H1 (cell line): Measurements from ENCODE around the gene RBM27. TPM values are rescaled to one million over a fixed set of nuclear protein-coding genes. Genes with fewer than 3 reads are reported as not detected.

Experiments used
- CTCF ChIA-PET: fragments of 300-600 bp; sonication (Branson Sonifier 250); formaldehyde crosslinking; loops from one replicate; lab custom pipeline; 2021; ENCODE audit not compliant: partially characterized antibody; lab: Charles Lee
- POLR2A ChIA-PET: fragments of 300-600 bp; sonication (Branson Sonifier 250); formaldehyde crosslinking; loops from one replicate; lab custom pipeline; 2021; ENCODE audit warnings: inconsistent platforms; ENCODE audit not compliant: partially characterized antibody; lab: Charles Lee
- DNase-seq, 2 experiments: peaks; one replicate each; pipeline versions ENCODE4 v3.0.0 to v3.0.0-alpha.2; 2010 to 2022; ENCODE audit warnings: low spot score in 2 of 2, low read depth in 1 of 2, mixed read lengths in 1 of 2
- FAIRE-seq: peaks from 2 replicates; lab custom pipeline; 2011; peaks lifted over from hg19 to GRCh38; lab: Jason Lieb, UNC
- H2AFZ ChIP-seq: 2 replicates; pipeline ENCODE4 v1.8.1; 2012; ENCODE audit warnings: low read length, inconsistent platforms
- H2AK5ac ChIP-seq: 2 replicates; pipeline ENCODE4 v1.6.1; 2013; ENCODE audit warnings: low read depth, low read length
- H2BK120ac ChIP-seq: replicated peaks from 2 replicates; pipeline ENCODE3; 2013; ENCODE audit warnings: low read depth, low read length, inconsistent platforms
- H2BK12ac ChIP-seq: 2 replicates; pipeline ENCODE4 v1.6.1; 2013; ENCODE audit warnings: low read depth, low read length
- H2BK15ac ChIP-seq: 2 replicates; pipeline ENCODE4 v1.6.1; 2013; ENCODE audit warnings: low read length
- H2BK20ac ChIP-seq: 2 replicates; pipeline ENCODE4 v1.6.1; 2013; ENCODE audit warnings: low read length
- H2BK5ac ChIP-seq: 2 replicates; pipeline ENCODE4 v1.6.1; 2013; ENCODE audit warnings: low read depth, low read length
- H3K14ac ChIP-seq: 2 replicates; pipeline ENCODE4 v1.6.1; 2013; ENCODE audit warnings: inconsistent platforms; ENCODE audit not compliant: insufficient read length
- H3K18ac ChIP-seq: 2 replicates; pipeline ENCODE4 v1.6.1; 2013; ENCODE audit warnings: low read length; ENCODE audit errors: extremely low read depth
- H3K23ac ChIP-seq: 2 replicates; pipeline ENCODE4 v1.6.1; 2013; ENCODE audit warnings: inconsistent platforms; ENCODE audit not compliant: insufficient read length
- H3K23me2 ChIP-seq: 2 replicates; pipeline ENCODE4 v1.6.1; 2013; ENCODE audit warnings: low read depth, low read length
- H3K27ac ChIP-seq: 2 replicates; pipeline ENCODE4 v1.6.1; 2011; ENCODE audit warnings: low read depth, low read length, inconsistent platforms
- H3K27me3 ChIP-seq, 4 experiments: replicated peaks in 1 of 4; 1 replicate in 1 of 4; 2 replicates in 3 of 4; pipeline versions ENCODE4 v1.6.1 to v1.8.1; 2011 to 2013; ENCODE audit warnings: low read length in 3 of 4, mild to moderate bottlenecking in 3 of 4, inconsistent platforms in 2 of 4, mixed read lengths in 2 of 4, moderate library complexity in 1 of 4; ENCODE audit not compliant: control insufficient read depth in 3 of 4, insufficient read depth in 3 of 4; ENCODE audit errors: extremely low read depth in 1 of 4
- H3K36me3 ChIP-seq, 4 experiments: 2 replicates each; pipeline versions ENCODE4 v1.6.1 to v1.8.1; 2011 to 2013; ENCODE audit warnings: mild to moderate bottlenecking in 4 of 4, low read length in 3 of 4, moderate library complexity in 2 of 4, control low read depth in 1 of 4, inconsistent platforms in 1 of 4; ENCODE audit not compliant: insufficient read depth in 4 of 4, control insufficient read depth in 2 of 4
- H3K4ac ChIP-seq: replicated peaks from 2 replicates; pipeline ENCODE3; 2013; ENCODE audit warnings: low read length, low read depth, mixed read lengths, inconsistent platforms; ENCODE audit not compliant: insufficient read length
- H3K4me1 ChIP-seq, 4 experiments: replicated peaks in 1 of 4; 1 replicate in 1 of 4; 2 replicates in 3 of 4; pipeline versions ENCODE4 v1.6.1 to v1.8.1; 2011 to 2013; ENCODE audit warnings: low read length in 3 of 4, inconsistent platforms in 2 of 4, mixed read lengths in 1 of 4; ENCODE audit not compliant: insufficient read depth in 4 of 4, control insufficient read depth in 3 of 4
- H3K4me2 ChIP-seq, 2 experiments: 2 replicates each; pipeline versions ENCODE4 v1.6.1 to v1.8.1; 2011 to 2013; ENCODE audit warnings: low read depth in 2 of 2, low read length in 2 of 2, control low read depth in 1 of 2, inconsistent platforms in 1 of 2, mild to moderate bottlenecking in 1 of 2; ENCODE audit not compliant: insufficient read depth in 1 of 2
- H3K4me3 ChIP-seq, 4 experiments: fragments of 200-600, 300-600 bp in 1 of 4; sonication (generic), shearing (Covaris generic), sonication (Bioruptor Twin) in 1 of 4; 2 replicates each; pipeline versions ENCODE4 v1.5.1 to v1.8.1; 2011 to 2016; ENCODE audit warnings: low read length in 4 of 4, low read depth in 3 of 4, control low read depth in 2 of 4, inconsistent platforms in 2 of 4, mild to moderate bottlenecking in 2 of 4, mixed read lengths in 1 of 4, moderate library complexity in 1 of 4; ENCODE audit not compliant: insufficient read depth in 2 of 4; ENCODE audit errors: extremely low read depth in 1 of 4
- H3K56ac ChIP-seq: replicated peaks from 2 replicates; pipeline ENCODE3; 2013; ENCODE audit warnings: low read depth, mild to moderate bottlenecking, mixed read lengths, low read length, inconsistent platforms; ENCODE audit not compliant: insufficient read length
- H3K79me1 ChIP-seq: 2 replicates; pipeline ENCODE4 v1.6.1; 2013; ENCODE audit warnings: low read depth, low read length, control low read depth
- H3K79me2 ChIP-seq, 2 experiments: 2 replicates each; pipeline versions ENCODE4 v1.6.1 to v1.8.1; 2012 to 2013; ENCODE audit warnings: low read length in 2 of 2, mild to moderate bottlenecking in 2 of 2, inconsistent platforms in 1 of 2; ENCODE audit not compliant: insufficient read depth in 2 of 2, control insufficient read depth in 1 of 2
- H3K9ac ChIP-seq, 4 experiments: replicated peaks in 1 of 4; 1 replicate in 1 of 4; 2 replicates in 3 of 4; pipeline versions ENCODE4 v1.6.1 to v1.8.1; 2011 to 2013; ENCODE audit warnings: low read depth in 3 of 4, low read length in 3 of 4, control low read depth in 2 of 4, mild to moderate bottlenecking in 2 of 4, moderate library complexity in 2 of 4, inconsistent platforms in 1 of 4; ENCODE audit errors: extremely low read depth in 1 of 4
- H3K9me3 ChIP-seq, 2 experiments: 2 replicates each; pipeline versions ENCODE4 v1.6.1 to v1.8.1; 2012 to 2013; ENCODE audit warnings: mild to moderate bottlenecking in 2 of 2, moderate library complexity in 2 of 2, control low read depth in 1 of 2, inconsistent platforms in 1 of 2, low read depth in 1 of 2, low read length in 1 of 2, mixed read lengths in 1 of 2; ENCODE audit not compliant: insufficient read depth in 2 of 2
- H4K20me1 ChIP-seq, 2 experiments: replicated peaks in 1 of 2; 2 replicates each; pipeline versions ENCODE3 to v1.8.1; 2011 to 2013; ENCODE audit warnings: inconsistent platforms in 2 of 2, low read length in 2 of 2, mild to moderate bottlenecking in 1 of 2; ENCODE audit not compliant: insufficient read depth in 2 of 2, control insufficient read depth in 1 of 2
- H4K5ac ChIP-seq: 2 replicates; pipeline ENCODE4 v1.6.1; 2013; ENCODE audit warnings: low read length, low read depth, mixed read lengths, inconsistent platforms; ENCODE audit not compliant: insufficient read length
- H4K8ac ChIP-seq: 2 replicates; pipeline ENCODE4 v1.8.0; 2013; ENCODE audit warnings: mild to moderate bottlenecking, moderate library complexity, low read length, inconsistent platforms; ENCODE audit not compliant: insufficient read depth; ENCODE audit errors: extremely low read depth
- H4K91ac ChIP-seq: replicated peaks from 2 replicates; pipeline ENCODE3; 2013; ENCODE audit warnings: low read length, mixed read lengths, inconsistent platforms; ENCODE audit not compliant: insufficient read length
- ASH2L ChIP-seq: fragments of 200-600, 300-600 bp; sonication (generic); IDR thresholded peaks from one replicate; pipeline ENCODE4 v1.7.1; 2017; ENCODE audit warnings: low read length
- CHD1 ChIP-seq: IDR thresholded peaks from 2 replicates; pipeline ENCODE4 v1.6.1; 2012; ENCODE audit warnings: low read depth, low read length, improper control_type of control experiment
- CHD2 ChIP-seq: IDR thresholded peaks from 2 replicates; pipeline ENCODE4 v1.6.1; 2012; ENCODE audit warnings: low read length, improper control_type of control experiment
- JUND ChIP-seq: IDR thresholded peaks from 2 replicates; pipeline ENCODE4 v1.6.1; 2011; ENCODE audit warnings: mild to moderate bottlenecking, improper control_type of control experiment, low read length
- MAFK ChIP-seq: IDR thresholded peaks from 2 replicates; pipeline ENCODE4 v1.6.1; 2012; ENCODE audit warnings: low read depth, mild to moderate bottlenecking, improper control_type of control experiment, low read length
- RAD21 ChIP-seq, 2 experiments: IDR thresholded peaks in 1 of 2; conservative IDR thresholded peaks in 1 of 2; 2 replicates each; pipeline ENCODE4 v1.6.1; 2011; ENCODE audit warnings: low read depth in 2 of 2, low read length in 2 of 2, improper control_type of control experiment in 1 of 2, inconsistent platforms in 1 of 2, mild to moderate bottlenecking in 1 of 2, moderate library complexity in 1 of 2
- ZNF274 ChIP-seq: IDR thresholded peaks from 2 replicates; pipeline ENCODE4 v1.7.0; 2012; ENCODE audit warnings: low read length, borderline replicate concordance; ENCODE audit errors: extremely low read depth
- WGBS, 2 experiments: shearing (Covaris generic) in 1 of 2; methylation state at CpG; one replicate each; pipeline versions ENCODE4 v1.1.6 to v1.1.7; 2013 to 2015; ENCODE audit warnings: low lambda C conversion rate in 2 of 2, mixed read lengths in 2 of 2, inconsistent platforms in 1 of 2, low coverage in 1 of 2, missing lambda C conversion rate in 1 of 2; ENCODE audit not compliant: insufficient replicate concordance in 2 of 2, insufficient coverage in 1 of 2, insufficient read length in 1 of 2; ENCODE audit errors: extremely low coverage in 1 of 2, missing lambda C conversion rate in 1 of 2; 5-methylcytosine and 5-hydroxymethylcytosine counted together
- polyA plus RNA-seq, 7 experiments: library from polyadenylated mRNA; depleted of rRNA in 3 of 7; stranded (reverse) in 5 of 7; unstranded in 2 of 7; fragments of >200 nt in 5 of 7; fragments of 200-250 nt in 2 of 7; gene quantifications; 1 replicate in 5 of 7; 2 replicates in 1 of 7; 4 replicates in 1 of 7; pipeline versions ENCODE4 v1.2.1 to v1.2.3, GENCODE V29; 2011 to 2013; ENCODE audit warnings: missing spikeins in 2 of 7, mixed read lengths in 2 of 7
- total RNA-seq: library from RNA; stranded (reverse); fragmentation: NEBNext Ultra II Directional; extraction: Animal tissue kit (Norgen Biotek cat#: 25700); gene quantifications from 2 replicates; pipeline ENCODE4 v1.2.1, GENCODE V29; 2021

The RBM27 gene
- total and polyA plus RNA-seq, 2 of the 8 experiments (the other 6 are each of a cell fraction or from before 2014, with no cell fraction given) = 13.1 to 42.9 TPM

DNA sequence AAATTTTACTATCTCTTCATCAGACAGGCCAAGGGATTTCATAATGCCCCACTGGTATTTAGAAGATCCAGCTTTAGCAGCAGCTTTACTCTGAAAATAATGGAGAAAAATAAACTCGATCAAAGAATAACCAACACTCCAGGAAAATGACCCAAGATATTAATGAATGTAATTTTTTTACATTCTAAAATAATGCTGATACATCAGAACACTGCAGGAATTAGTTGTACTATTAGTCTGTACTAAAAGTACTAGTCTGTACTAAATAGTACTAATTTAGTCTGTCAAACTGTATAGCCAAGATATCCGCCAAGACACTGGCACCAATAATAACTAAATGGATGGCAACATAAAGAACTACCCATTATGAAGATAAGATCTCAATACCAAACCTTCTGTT is 39.0 kb upstream of the RBM27 start:
- no peak overlapping the region for H2AK5ac ChIP-seq
- 93% methylated on average over 2 of the region's 2 CpGs; no CpG with 5 or more reads in 1 of the 2 experiments for WGBS, 2 experiments
- no peak overlapping the region for H4K91ac ChIP-seq
- no peak overlapping the region for H2BK15ac ChIP-seq
- peaks cover 0 to 9% of the 10 kb centered on the region in 2 experiments for H4K20me1 ChIP-seq
- H3K9me3 ChIP-seq = no peaks in the 10 kb centered on the region
- H3K4me1 ChIP-seq = no peaks in the 10 kb centered on the region
- TF ChIP-seq CHD1 = no peak
- no peak for TF ChIP-seq ZNF274
- TF ChIP-seq ASH2L = no peak
- TF ChIP-seq RAD21 (IDR thresholded peaks at IDR 0.05 in 1 of 2, conservative IDR thresholded peaks at IDR 0.05 in 1 of 2; ENCODE audit: low read depth in 2 of 2, low read length in 2 of 2) = no peak
- no peak for TF ChIP-seq CHD2
- TF ChIP-seq JUND = no peak
- TF ChIP-seq MAFK = no peak
- ChIA-PET CTCF (no interaction called here), POLR2A (interaction anchor here (0.6 to 4.0 kb wide), 5 partner anchors 9 to 38 kb away, joined by 3 to 34 read pairs (median 9); no protein-coding TSS in a partner anchor)
- no peak overlapping the region for H2BK5ac ChIP-seq
- no peak overlapping the region for H3K14ac ChIP-seq
- no peak for DNase-seq
- H2BK120ac ChIP-seq = no peak overlapping the region
- no peak overlapping the region for H2AFZ ChIP-seq
- no peak overlapping the region for H3K56ac ChIP-seq
- no peak overlapping the region for H3K23ac ChIP-seq
- no peak overlapping the region for H3K4me2 ChIP-seq
- no peaks in the 10 kb centered on the region for H3K79me1 ChIP-seq
- H3K36me3 ChIP-seq = peaks cover 24 to 95% (median 68%) of the 10 kb centered on the region in 4 experiments
- H3K4me3 ChIP-seq = no peak overlapping the region
- no peak overlapping the region for H2BK20ac ChIP-seq
- no peaks in the 10 kb centered on the region for H3K27me3 ChIP-seq
- no peak for FAIRE-seq
- peaks cover 0 to 12% of the 10 kb centered on the region in 2 experiments; a peak in 1 of 4 replicates for H3K79me2 ChIP-seq
- H3K18ac ChIP-seq = no peak overlapping the region
- H3K4ac ChIP-seq = no peak overlapping the region
- no peaks in the 10 kb centered on the region for H3K23me2 ChIP-seq
- H2BK12ac ChIP-seq = no peak overlapping the region
- H4K5ac ChIP-seq = no peak overlapping the region
- H3K27ac ChIP-seq = no peak overlapping the region
- no peak overlapping the region for H4K8ac ChIP-seq
- no peak overlapping the region for H3K9ac ChIP-seq
